ENCODE data around the gene NKX1-2.
"Not testable (repeated sequence)": the region's sequence is repeated elsewhere in the genome, so short reads cannot be mapped to it uniquely, and the experiment has no call there.

The NKX1-2 gene

DNA sequence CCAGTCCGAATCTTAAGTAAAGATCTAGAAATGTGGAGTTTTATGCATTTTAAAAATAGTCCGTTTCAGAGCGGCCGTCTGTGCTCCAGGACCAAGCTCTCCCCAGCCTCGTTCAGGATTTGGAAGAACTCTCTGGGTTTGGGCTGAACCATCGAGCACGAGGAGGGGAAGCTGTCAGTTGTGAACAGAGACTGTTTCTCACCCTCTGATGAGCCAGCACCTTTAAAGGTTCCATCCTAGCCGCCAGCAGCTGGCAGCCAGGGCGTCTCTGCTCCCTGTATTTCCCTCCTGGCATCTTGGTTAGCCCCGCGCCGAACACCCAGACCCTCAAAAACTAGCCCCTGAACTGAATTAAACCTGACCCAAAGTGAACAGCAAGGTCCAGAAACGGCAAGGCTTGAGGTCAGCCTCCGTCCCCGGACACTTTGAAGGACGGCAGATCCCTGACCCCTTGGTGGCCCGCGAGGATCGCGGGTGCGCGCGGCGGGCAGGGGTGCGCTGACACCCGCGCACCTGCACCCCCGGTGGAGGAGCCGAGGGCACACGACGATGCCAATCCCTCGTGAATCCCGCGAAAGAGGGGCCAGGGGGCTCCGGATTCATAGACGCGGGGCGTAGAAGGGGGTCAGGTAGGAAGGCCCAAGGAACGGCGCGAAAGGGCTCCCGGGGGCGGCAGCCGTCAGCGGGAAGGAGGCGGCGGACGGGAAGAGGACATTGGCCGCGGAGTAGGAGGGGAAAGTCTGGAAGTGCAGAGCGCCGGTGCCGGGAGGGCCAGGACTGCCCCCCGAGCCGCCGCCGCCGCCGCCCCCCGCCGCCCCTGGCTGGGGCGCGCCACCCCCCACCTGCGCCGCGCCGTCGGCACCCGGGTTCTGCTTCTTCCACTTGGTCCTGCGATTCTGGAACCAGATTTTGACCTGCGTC, 2.7 kb downstream of the NKX1-2 start:
- no peak overlapping the region for H3K4me3 ChIP-seq (ENCODE audit: low read depth, low read length)
- TF ChIP-seq, protein P1, sequence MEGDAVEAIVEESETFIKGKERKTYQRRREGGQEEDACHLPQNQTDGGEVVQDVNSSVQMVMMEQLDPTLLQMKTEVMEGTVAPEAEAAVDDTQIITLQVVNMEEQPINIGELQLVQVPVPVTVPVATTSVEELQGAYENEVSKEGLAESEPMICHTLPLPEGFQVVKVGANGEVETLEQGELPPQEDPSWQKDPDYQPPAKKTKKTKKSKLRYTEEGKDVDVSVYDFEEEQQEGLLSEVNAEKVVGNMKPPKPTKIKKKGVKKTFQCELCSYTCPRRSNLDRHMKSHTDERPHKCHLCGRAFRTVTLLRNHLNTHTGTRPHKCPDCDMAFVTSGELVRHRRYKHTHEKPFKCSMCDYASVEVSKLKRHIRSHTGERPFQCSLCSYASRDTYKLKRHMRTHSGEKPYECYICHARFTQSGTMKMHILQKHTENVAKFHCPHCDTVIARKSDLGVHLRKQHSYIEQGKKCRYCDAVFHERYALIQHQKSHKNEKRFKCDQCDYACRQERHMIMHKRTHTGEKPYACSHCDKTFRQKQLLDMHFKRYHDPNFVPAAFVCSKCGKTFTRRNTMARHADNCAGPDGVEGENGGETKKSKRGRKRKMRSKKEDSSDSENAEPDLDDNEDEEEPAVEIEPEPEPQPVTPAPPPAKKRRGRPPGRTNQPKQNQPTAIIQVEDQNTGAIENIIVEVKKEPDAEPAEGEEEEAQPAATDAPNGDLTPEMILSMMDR (IDR thresholded peaks at IDR 0.05; ENCODE audit: control insufficient read depth, extremely low read depth, insufficient read depth) = no peak
- no peak for DNase-seq (ENCODE audit: low read depth)

DNA sequence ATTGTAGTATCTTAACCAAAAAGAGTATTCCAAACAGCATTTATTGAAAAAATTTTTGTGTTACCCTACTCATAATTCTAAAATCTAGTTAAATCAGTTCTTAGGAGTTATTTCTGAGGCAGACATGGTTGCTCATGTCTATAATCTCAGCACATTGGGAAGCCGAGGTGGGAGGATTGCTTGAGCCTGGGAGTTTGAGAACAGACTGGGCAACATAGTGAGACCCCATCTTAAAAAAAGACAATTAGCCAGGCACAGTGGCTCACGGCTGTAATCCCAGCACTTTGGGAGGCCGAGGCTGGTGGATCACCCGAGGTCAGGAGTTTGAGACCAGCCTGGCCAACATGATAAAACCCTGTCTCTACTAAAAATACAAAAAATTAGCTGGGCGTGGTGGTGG, 8.1 kb downstream of the NKX1-2 start:
- DNase-seq (ENCODE audit: low read depth) = not testable (repeated sequence)

DNA sequence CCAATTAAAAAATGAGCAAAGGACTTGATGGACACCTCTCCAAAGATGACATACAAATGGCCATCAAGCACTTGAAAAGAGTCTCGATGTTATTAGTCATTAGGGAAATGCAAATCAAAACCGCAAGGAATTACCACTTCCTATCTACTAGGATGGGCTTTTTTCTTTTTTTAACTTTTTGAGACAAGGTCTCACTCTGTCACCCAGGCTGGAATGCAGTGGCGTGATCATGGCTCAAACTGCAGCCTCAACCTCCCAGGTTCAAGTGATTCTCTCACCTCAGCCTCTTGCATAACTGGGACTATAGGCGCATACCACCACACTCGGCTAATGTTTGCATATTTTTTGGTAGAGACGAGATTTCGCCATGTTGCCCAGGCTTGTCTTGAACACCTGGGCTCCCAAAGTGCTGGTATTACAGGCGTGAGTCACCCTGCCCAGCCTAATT, 13.6 kb downstream of the NKX1-2 start:
- no peak overlapping the region for H3K4me3 ChIP-seq (ENCODE audit: low read depth, low read length)
- DNase-seq (ENCODE audit: low read depth) = no peak
- TF ChIP-seq, protein P1 (IDR thresholded peaks at IDR 0.05; ENCODE audit: control insufficient read depth, extremely low read depth, insufficient read depth) = no peak

More for the DNA sequence above, 8.1 kb downstream of the NKX1-2 start:
- not testable (repeated sequence) for H3K4me3 ChIP-seq (ENCODE audit: low read depth, low read length)

DNA sequence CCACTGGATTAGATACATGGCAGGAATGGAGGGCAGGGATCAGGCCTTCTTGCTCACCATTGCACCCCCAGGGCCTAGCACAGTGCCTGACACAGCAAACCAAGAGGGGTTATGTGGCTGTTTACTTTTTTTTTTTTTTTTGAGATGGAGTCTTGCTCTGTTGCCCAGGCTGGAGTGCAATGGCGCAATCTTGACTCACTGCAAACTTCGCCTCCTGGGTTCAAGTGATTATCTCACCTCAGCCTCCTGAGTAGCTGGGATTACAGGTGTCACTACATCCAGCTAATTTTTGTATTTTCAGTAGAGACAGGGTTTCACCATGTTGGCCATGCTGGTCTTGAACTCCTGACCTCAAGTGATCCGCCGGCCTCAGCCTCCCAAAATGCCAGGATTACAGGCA, 14.2 kb downstream of the NKX1-2 start:
- H3K4me3 ChIP-seq (ENCODE audit: low read depth, low read length); DNase-seq (ENCODE audit: low read depth): not testable (repeated sequence)

DNA sequence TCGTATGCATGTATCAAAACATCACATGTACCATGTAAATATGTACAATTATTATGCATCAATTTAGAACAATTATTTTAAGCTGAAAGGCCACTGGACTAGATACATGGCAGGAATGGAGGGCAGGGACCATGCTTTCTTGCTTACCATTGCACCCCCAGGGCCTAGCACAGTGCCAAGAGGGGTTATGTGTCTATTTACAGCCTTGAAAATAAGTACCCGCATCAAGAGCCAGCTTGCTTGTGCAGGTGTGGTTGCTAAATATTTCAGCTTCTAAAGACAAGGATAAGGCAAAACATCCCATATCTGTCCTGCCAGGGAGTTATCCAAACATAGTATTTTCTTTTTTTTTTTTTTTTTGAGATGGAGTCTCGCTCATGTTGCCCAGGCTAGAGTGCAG, 16.4 kb downstream of the NKX1-2 start:
- no peak overlapping the region for H3K4me3 ChIP-seq (ENCODE audit: low read depth, low read length)
- TF ChIP-seq, protein P1 (IDR thresholded peaks at IDR 0.05; ENCODE audit: control insufficient read depth, extremely low read depth, insufficient read depth) = no peak
- no peak for DNase-seq (ENCODE audit: low read depth)

DNA sequence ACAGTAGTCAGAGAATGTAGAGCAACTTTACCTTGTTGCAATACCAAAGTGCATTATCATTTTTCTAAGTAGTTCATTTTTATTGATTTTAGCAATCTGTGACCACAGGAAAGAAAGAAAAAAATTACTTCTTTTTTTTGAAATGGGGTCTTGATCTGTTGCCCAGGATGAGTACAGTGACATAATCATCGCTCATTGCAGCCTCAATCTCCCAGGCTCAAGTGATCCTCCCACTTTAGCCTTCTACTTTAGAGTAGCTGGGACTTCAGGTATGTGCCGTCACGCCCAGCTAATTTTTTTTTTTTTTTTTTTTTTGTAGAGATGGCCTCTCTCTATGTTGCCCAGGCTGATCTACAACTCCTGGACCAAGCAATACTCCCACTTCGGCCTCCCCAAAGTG, 19.8 kb downstream of the NKX1-2 start:
- DNase-seq (ENCODE audit: low read depth) = no peak
- TF ChIP-seq, protein P1 (IDR thresholded peaks at IDR 0.05; ENCODE audit: control insufficient read depth, extremely low read depth, insufficient read depth) = no peak
- no peak overlapping the region for H3K4me3 ChIP-seq (ENCODE audit: low read depth, low read length)

DNA sequence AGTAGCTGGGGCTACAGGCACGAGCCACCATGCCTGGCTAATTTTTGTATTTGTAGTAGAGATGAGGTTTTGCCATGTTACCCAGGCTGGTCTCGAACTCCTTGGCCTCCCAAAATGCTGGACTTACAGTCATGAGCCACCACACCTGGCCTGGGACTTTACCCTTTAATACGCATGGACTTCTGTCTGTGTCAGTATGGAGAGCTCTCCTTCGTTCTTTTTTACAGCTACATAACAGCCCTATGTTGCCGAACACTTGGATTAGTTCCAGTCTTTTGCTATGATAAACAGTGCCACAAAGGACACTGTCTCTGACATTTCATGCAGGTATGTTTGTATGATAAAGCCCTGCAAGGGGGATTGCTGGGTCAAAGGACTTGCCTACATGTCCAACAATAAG, 20.3 kb downstream of the NKX1-2 start:
- TF ChIP-seq, protein P1 (IDR thresholded peaks at IDR 0.05; ENCODE audit: control insufficient read depth, extremely low read depth, insufficient read depth) = no peak
- no peak for DNase-seq (ENCODE audit: low read depth)
- H3K4me3 ChIP-seq (ENCODE audit: low read depth, low read length) = no peak overlapping the region

DNA sequence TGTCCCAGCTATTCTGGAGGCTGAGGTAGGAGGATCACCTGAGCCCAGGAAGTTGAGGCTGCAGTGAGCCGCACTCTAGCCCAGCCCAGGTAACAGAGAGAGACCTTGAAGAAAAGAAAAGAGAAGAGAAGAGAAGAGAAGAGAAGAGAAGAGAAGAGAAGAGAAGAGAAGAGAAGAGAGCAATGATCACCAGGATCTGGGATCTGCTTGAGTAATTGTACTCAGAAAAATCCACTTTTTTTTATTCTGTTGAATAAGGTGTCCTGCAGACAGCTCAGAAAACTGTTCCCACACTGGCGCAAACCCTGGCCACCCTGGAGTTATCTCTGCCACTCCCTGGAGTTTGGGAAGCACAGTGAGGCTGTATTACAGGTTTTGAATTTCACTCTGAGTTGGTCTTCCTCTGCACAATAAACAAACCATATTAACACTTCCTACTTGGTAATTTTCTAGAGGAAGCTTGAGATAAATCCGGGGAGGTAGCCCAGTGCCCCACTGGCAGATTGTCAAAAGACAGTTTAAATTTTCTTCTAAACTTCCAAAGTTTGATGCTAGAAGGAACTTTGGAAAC, 21.5 kb downstream of the NKX1-2 start:
- TF ChIP-seq, protein P1 (IDR thresholded peaks at IDR 0.05; ENCODE audit: control insufficient read depth, extremely low read depth, insufficient read depth) = no peak
- no peak overlapping the region for H3K4me3 ChIP-seq (ENCODE audit: low read depth, low read length)
- no peak for DNase-seq (ENCODE audit: low read depth)
